LoVo (cell line): ENCODE results near the gene GPSM1.

ENCODE experiments used
- DNase-seq: peaks from one replicate; pipeline ENCODE4 v3.0.0-alpha.2; 2016; ENCODE audit warnings: low spot score

Gene GPSM1, protein sequence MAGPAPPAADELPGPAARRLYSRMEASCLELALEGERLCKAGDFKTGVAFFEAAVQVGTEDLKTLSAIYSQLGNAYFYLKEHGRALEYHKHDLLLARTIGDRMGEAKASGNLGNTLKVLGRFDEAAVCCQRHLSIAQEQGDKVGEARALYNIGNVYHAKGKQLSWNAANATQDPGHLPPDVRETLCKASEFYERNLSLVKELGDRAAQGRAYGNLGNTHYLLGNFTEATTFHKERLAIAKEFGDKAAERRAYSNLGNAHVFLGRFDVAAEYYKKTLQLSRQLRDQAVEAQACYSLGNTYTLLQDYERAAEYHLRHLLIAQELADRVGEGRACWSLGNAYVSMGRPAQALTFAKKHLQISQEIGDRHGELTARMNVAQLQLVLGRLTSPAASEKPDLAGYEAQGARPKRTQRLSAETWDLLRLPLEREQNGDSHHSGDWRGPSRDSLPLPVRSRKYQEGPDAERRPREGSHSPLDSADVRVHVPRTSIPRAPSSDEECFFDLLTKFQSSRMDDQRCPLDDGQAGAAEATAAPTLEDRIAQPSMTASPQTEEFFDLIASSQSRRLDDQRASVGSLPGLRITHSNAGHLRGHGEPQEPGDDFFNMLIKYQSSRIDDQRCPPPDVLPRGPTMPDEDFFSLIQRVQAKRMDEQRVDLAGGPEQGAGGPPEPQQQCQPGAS

DNA sequence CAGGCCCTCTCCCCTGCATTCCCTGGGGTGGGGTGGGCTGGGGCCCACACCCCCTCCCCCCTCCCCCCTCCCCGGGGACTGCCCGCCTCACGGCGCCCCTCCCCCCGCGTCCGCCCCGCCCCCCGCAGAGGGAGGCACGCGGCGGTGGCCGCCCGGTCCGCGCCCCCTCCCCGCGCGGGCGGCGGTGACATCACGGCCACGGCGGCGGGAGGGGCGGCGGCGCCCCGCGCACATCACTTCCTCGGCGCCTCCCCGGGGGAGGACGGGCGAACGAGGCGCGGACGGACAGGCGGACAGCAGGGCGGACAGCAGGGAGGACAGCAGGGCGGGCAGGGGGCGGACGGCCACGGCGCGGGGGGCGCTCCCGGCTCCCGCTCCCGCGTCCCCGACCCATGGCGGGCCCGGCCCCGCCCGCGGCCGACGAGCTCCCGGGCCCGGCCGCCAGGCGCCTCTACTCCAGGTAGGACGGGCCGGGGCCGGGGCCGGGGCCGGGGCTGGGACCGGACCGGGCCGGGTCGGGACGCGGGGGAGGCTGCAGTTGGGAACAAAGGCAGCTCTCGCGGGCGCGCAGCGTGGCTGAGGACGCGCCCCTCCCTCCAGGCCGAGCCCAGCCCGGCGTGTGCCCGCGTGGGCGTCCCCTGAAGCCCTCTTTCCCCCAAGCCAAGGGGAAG, at the start of gene GPSM1:
Gene GPSM1 (plus strand): TSS at position 236 of the 671 bp plus-strand sequence. CDS start 157 bp downstream, at position 393.
- no peak for DNase-seq

DNA sequence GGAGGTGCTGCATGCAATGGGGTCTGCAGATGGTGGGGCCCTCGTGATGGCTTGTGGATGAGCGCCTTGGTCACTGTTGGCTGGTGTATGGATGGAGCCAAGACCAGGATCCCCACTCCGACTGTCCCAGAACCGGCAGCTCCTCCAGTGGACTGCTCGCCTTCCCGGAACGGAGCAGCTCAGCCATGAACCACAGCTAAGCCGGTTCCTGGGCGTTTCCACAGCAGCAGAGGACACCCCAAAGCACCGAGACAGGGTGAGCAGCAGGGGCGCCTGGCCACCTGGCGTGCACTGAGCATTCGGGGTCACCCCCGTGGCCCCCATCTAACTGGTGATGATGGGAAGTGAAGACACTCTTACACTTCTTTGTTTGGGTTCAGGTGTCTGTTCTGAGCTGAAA, 49.6 kb upstream of the GPSM1 start:
- no peak for DNase-seq

DNA sequence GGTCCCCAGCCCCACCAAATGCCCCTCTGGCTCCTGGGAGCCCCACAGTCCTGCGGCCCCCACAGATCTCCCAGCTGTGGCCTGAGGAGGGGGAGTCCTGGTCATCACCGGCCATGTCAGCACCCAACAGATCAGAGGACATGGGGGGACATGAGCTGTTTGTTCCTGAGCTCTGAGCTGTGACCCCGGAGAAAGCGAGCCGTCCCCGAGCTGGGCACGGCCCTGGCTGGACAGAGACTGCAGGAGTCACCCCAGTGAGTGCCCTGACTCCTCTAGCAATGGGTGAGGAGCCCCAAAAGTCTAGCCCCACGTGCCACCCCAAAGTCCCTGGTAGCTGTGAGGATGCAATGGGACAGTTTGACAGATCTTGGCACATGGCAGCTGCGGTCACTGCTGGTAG, 49.1 kb upstream of the GPSM1 start:
- DNase-seq = no peak

DNA sequence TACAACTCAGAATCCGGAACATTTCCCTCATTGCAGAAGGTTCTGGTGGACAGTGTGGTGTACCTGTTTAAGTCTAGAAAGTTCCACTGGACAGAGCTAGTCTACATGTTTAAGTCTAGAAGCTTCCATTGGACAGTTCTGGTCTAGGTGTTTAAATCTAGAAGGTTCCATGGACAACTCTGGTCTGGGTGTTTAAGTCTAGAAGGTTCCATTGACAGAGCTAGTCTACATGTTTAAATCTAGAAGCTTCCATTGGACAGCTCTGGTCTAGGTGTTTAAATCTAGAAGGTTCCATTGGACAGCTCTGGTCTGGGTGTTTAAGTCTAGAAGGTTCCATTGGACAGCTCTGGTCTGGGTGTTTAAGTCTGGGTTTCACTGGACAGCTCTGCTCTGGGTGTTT, 48.4 kb upstream of the GPSM1 start:
- no peak for DNase-seq

DNA sequence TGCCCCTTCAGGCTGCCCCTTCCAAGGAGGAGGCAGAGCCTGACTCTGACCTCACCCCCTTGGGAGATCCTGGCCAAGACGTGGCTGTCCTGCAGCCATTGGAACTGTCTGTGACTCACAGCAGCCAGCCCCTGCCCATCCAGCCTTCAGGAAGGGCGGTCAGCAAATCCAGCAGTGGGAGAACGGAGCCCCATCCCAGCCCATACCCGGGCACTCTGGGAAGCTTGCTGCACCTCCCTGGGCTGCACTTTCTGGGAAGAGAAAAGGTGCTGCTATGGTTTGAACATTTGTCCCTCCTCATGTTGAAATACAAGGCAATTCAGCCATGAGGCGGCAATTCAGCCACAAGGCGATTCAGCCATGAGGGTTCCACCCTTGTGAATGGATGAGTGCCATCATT, 47.9 kb upstream of the GPSM1 start:
- no peak for DNase-seq

DNA sequence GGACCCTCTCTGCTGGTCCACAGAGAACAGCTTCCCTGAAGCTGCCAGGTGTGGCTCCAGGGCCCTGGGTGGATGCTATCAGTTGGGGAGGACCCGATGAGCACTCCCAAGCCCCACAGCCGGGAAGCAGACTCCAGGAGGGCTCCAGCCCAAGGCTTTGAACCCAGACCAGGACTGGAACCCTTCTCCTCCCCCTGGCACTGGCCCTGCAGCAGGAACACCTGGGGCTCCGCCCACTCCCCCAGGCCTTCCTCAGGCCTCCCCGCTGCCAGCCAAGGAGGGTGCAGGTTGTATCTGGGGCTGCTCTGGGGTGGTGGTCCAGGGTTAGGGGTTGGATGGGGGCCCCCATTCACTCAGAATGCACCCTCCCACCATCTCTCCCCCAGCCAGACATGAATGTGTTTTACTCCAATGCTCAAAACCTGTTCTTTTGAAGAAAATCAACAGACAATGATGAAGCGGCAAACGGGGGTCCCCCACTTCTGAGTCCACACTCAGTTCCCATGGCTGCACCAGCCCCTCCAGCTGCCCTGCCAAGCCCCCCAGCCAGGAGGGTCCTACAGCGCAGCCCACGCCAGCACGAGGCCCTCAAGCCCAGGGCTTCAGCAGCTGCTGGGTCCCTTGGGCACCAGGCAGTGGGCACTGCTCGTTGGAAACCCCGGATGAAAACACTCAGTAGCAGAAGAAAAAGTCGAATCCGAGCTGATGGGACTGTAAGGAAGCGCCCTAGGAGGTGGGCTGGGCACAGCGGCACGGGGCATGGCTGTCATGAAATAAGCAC, 46.6 kb upstream of the GPSM1 start:
- DNase-seq = no peak

DNA sequence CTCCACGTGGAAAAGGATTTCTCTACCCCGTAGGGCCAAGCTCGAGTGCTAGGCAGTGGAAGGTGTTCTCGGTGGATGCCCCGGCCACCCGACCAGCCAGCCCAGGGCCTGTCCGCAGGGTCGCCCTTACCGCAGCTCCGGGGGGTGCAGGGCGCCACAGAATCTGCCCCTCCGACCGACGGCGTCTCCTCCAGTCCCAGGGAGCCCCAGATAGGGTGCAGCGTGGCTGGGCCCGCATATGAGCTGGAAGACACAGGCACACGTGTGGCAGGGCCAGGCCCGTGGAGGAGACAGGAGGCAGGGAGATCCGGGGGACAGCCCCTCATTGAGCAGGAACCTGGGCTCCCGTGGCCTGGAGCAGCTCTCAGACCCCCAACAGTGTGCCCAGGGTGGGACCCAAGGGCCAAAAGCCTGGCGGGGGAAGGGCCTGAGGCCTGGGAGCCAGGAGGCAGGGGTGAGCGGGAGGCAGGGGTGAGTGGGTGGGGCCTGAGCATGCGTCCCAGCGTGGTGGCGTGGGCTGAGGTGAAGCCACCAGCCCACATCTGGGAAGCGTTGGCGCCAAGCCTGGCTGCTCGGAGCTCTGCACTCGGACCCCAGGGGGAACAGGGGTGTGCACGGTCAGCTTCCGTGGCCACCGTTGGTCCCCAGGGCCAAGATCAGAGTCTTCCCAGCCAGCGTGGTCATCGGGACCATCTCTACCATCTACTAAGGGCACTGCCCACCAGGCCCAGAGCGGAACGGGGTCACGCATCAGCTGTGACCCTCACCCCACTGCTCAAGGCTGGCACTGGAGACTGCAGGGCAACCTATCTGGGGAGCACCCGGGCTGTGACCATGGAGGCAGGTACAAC, 45.7 kb upstream of the GPSM1 start:
- no peak for DNase-seq

DNA sequence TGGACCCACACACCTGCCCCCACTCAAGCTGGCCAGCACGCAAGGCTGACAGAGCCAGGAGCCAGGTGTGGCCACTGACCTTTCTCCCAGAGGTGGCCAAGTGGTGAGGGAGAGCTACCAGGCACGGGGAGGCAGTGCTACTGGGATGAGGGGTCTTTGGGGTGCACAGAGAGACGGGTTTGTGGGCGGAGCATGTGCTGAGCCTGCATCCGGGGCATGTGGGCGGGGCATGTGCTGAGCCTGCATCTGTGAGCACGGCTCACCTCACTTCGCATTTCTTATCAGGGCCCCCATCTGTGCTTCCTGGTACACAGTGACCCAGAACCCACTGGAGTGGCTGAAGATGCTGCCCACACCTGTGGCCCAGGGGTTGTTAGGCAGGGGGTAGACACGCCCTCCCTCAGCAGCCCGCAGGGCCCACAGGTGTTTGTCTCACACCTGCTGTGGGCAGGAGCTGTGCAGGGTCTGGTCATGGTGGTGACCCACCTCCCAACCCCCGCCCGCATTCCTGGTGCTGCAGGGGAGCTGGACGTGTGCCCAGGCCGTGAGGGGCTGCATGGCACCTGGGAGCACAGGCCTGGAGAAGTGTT, 45.0 kb upstream of the GPSM1 start:
- DNase-seq = no peak

DNA sequence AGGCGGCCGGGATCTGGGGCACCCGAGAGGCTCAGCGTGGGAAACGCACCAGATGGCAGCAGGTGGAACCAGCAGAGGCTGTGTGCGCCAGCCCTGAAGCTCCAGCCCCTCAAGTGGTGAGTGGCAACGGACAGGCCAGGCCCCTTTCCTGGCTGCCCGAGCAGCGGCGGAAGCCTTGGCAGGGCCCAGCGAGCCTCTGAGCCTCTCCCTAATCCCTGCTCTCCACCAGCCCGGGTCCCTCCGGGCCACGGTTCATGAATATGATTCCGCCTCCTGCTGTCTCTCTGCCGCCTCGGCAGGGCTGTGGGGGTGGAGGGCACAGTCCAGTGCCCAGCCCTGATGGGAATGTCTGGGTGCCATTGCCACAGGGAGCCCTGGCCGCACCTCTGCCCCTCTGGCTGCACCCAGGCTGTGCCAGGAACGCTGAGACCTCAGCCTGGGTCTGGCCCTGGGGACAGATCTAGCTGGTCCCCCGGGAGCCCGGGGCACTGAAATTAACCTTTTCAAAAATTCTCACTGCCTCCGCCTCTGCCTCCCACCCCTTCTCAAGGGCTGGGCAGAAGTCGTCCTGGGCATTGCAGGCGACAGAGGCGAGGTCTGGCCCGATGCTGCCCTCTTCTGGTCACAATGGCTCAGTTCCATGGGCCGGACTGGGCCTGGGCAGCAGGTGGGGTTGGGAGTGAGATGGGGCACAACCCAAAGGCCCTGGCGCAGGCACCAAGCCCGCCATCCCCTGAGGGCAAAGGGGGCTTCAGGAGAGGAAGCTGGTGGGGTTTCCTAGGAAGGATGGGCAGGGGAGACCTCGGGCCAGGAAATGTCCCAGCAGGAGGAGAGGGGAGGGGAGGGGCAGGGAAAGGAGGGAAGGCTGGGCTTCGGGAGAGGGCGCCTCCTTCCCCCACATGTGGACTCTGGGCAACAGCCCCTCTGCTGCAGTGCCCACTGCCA, 43.8 kb upstream of the GPSM1 start:
- DNase-seq = peak; percentile 71

DNA sequence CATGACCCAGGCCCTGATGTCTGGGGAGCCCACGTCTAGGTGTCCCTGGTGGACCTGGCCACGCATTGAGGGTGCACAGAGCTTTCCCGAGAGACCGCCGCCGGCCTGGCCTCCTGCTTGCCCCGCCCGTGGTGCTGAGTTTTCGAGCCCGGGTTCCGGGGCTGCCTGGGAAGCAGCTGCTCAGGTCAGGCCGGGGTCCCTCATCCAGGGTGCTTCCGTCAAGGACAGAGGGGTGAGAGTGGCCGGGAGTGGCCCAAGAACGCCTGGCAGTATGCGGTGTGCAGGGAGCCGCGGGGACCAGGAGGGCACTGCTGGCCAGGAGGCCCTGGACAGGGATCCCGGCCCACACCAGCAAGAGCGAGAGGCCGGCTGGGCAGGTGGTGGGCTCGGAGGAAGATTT, 43.0 kb upstream of the GPSM1 start:
- no peak for DNase-seq

DNA sequence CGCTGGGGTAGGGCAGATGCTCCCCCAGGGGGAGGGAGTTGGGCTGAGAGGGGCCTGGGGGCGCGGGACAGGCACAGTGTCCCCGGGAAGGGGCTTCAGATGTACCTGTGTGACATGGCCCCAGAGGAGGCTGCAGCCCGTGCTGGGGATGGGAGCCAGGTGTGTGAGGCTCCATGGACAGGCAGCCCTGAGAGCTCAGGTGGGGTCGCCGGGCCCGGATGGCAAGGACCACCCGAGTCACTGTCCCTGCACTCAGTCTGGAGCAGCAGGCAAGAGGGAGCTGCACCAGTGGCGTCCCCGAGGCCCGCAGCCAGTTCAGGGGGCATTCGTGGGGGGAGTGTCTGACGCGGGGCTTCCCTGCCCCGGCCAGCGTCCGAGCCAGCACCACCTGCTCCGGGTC, 42.4 kb upstream of the GPSM1 start:
- DNase-seq = no peak

DNA sequence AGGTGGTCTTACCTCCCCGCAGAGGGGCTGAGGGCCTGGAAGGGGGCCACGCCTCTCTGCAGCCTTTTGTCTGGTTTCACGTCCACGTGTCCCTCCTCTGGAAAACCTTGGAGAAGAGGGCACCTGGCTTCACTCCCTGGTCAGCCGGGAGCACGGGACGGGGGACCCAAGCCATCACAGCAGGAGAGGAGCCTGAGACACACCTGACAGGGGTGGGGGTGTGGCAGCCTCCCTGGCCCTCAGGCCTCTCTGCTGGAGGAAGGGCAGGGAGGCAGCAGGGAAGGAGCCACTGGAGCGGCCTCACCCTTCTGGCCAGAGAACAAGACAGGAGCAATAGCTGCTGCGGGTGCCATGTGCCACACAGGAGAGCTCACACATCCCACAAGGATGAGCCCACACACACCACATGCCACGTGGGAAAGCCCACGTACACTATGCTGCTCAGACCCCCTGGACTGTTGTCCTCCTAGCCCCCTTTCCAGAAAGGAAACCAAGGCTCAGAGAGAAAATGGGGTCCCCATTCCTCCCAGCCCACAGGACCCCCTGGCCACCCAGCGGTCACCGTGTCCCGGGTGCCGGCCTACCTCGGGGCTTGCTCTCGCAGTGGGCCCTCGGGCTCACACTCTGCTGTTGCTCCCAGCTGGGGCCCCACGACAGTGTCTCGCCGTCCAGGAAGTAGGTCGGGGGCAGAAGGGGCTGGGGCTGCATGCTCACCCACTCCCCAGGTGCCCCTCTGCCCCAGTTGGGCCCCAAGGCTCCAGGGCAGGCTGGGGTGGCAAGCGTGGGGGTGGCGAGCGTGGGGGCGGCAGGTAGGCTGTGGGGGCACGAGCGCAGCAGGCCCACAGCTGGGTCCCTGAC, 41.6 kb upstream of the GPSM1 start:
- no peak for DNase-seq

DNA sequence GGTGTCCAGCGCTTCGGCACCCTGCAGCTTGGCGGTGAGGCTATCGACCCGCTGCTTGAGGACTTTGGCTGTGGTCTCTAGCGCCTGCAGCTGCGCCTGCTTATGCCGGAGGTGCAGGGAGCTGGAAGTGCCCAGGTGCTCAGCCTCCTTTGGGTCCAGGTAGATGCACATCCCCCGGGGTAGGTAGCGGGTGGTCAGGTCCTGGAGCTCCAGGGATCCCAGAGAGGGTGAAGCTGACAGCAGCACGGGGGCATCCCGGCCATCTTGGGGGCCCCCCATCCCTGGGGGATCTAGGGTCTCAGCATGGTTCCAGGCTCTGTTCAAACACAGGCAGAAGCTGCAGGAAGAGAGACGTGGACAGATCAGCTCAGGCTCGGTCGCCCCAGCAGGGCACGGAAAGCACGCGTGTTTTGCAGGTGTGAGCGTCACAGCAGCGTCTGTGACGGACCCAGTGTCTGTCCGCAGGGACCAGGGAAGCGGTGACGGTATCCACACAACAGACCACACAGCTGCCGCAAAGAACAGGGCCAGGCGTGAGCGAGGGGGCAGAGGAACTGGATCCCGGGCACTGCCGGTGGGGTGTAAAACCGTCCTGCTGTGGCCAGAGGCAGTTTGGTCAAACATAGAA, 40.9 kb upstream of the GPSM1 start:
- no peak for DNase-seq

DNA sequence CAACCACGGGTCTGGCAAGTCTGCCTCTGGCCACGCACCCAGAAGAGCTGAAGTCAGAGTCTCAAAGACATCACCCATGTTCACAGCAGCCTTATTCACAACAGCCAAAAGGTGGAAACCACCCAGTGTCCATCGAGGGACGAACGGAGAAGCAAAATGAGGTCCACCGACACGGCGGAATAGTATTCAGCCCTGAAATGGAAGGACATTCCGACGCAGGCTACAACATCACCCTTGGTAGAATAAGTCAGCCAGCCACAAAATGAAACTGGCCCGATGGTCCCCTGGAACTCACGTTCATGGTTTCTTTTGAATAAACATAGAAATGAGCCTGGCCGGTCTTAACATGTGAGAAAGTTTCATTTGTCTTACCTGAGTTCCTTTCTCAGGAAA, 40.4 kb upstream of the GPSM1 start:
- no peak for DNase-seq

DNA sequence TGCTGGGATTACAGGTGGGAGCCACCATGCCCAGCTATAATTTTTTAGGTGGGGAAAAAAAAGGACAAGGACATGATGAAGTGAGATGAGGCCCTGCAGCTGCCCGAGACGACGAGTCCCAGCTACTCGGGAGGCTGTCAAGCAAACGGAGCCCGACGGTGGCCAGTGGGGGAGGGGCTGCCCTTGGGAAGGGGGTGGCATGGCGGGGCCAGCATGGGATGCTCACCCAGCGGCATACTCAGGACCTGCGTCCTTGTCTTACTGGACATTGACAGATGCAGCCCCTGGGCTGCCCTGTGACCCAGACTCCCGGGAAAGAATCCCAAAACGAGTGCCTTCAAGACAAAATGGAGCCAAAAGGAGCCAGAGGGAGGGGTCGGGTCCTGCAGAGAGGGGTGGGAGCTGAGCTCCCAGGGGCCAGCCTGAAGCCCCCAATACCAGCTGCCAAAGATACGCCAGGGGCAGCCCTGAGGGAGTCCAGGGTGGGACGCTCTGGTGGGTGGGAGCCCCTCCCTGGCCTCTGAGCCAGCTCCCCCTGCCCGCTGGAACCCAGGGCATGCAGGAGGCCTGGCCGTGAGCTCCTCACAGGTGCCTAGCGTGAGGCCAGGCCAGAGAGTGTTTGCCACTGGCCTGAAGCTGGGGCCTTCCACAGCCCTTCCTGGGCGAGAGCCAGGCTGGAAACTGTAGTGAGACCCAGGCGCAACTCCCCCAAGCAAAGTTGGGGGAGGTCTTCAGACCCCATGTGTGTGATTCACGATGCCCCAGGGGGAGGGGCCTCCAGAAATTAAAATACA, 39.2 kb upstream of the GPSM1 start:
- no peak for DNase-seq

DNA sequence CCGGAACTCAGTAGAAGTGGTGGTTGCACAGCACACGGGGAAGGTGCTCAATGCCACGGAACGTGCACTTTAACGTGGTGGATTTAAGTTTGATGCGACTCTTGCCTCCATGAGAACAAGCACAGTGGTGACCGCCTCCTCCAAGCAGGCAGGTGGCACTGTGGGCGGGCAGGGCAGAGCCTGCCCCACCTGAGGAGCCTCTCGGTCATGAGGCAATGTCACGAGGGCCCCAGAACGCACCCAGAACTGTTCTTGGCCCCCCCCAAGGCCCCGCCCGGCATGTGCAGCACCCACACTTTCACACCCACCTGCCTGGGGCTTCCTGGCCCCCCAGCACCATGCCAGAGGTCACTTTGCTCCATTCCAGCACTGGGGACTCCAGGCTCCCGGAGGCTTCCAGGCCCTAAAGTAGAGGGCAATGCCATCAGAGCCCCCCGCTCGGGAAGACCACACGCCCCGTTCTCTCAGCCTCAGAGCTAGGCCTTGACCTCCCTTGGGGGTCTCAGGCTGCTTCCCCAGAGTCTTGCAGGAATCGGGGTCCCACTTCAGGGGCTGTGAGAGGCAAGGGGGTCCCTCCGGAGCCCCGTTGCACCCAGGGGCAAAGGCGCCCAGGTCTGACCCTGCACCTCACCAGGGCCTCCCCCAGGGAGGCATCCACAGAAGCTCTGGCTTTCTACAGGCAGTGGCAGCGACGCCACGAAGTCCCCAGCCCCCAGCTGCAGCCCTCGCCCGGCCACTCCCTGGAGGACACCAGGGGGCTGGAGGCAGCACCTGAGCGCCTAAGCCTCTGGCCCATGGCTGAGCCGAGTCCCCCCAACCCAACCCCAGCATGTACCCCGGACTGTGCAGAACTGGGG, 37.5 kb upstream of the GPSM1 start:
- DNase-seq = no peak
